PC-9 (cell line): Measurements from ENCODE around the gene CCDC54.

Experiments
- CTCF ChIP-seq: fragments of 200-600 bp; sonication (generic); conservative IDR thresholded peaks from 2 replicates; pipeline ENCODE4 v1.6.1; 2017; ENCODE audit warnings: mixed run types, antibody characterized with exemption, mild to moderate bottlenecking, moderate library complexity
- EZH2 ChIP-seq: fragments of 200-600 bp; sonication (generic); IDR thresholded peaks from 2 replicates; pipeline ENCODE4 v1.8.0; 2017; ENCODE audit warnings: antibody characterized with exemption, low read depth

- no peak for TF ChIP-seq CTCF
- no peak for TF ChIP-seq EZH2
Observed at GRCh38 chr3:107369791-107370190, 7.4 kb upstream of the CCDC54 start.
